H1 (cell line): ENCODE data around the gene EIPR1. TPM values are rescaled to one million over a fixed set of nuclear protein-coding genes. Genes with fewer than 3 reads are reported as not detected.

Experiments
- BACH1 ChIP-seq: IDR thresholded peaks from 2 replicates; pipeline ENCODE4 v1.6.1; 2012; ENCODE audit warnings: low read length, improper control_type of control experiment
- CHD7 ChIP-seq: fragments of 300-600 bp; sonication (generic); IDR thresholded peaks from 2 replicates; pipeline ENCODE4 v1.7.1; 2012; ENCODE audit warnings: low read length, moderate library complexity, mild to moderate bottlenecking, inconsistent platforms; ENCODE audit not compliant: insufficient replicate concordance
- KDM5A ChIP-seq: fragments of 200-600 bp; IDR thresholded peaks from 2 replicates; pipeline ENCODE4 v1.7.1; 2012; ENCODE audit warnings: mild to moderate bottlenecking, low read length, inconsistent platforms, mixed read lengths
- SP2 ChIP-seq: IDR thresholded peaks from 2 replicates; pipeline ENCODE4 v1.6.1; 2012; ENCODE audit warnings: mild to moderate bottlenecking, low read length, inconsistent platforms
- polyA plus RNA-seq, 7 experiments: library from polyadenylated mRNA; depleted of rRNA in 3 of 7; stranded (reverse) in 5 of 7; unstranded in 2 of 7; fragments of >200 nt in 5 of 7; fragments of 200-250 nt in 2 of 7; gene quantifications; 1 replicate in 5 of 7; 2 replicates in 1 of 7; 4 replicates in 1 of 7; pipeline versions ENCODE4 v1.2.1 to v1.2.3, GENCODE V29; 2011 to 2013; ENCODE audit warnings: missing spikeins in 2 of 7, mixed read lengths in 2 of 7
- total RNA-seq: library from RNA; stranded (reverse); fragmentation: NEBNext Ultra II Directional; extraction: Animal tissue kit (Norgen Biotek cat#: 25700); gene quantifications from 2 replicates; pipeline ENCODE4 v1.2.1, GENCODE V29; 2021
- TF ChIP-seq, protein P1 (sequence below): IDR thresholded peaks from 2 replicates; pipeline ENCODE4 v1.6.1; 2012; ENCODE audit warnings: inconsistent platforms

EIPR1 gene
- total and polyA plus RNA-seq, 2 of the 8 experiments (the other 6 are each of a cell fraction or from before 2014, with no cell fraction given), result 26.3 to 56.4 TPM

GRCh38 chr2:3179626-3180025 is 198.0 kb downstream of the EIPR1 start (continued):
- TF ChIP-seq CHD7 (no peak), BACH1 (no peak), KDM5A (no peak), SP2 (no peak)
- TF ChIP-seq, protein P1, sequence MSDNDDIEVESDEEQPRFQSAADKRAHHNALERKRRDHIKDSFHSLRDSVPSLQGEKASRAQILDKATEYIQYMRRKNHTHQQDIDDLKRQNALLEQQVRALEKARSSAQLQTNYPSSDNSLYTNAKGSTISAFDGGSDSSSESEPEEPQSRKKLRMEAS, result no peak
